GM23338 (cell line): ENCODE measurements around the gene GCN1. TPM values are rescaled to one million over a fixed set of nuclear protein-coding genes. Genes with fewer than 3 reads are reported as not detected.
A peak's percentile ranks its signal among the peaks of the same experiment; 100 is the strongest.

Experiments
- ATAC-seq: fragments of 200-7000 bp; cut with Tn5 transposase; 3 replicates; pipeline ENCODE4 v1.9.1; 2020
- DNase-seq: peaks from one replicate; pipeline ENCODE4 v3.0.0-alpha.2; 2015; ENCODE audit warnings: low spot score
- H2AFZ ChIP-seq: fragments of 200-600 bp; sonication (generic); 2 replicates; pipeline ENCODE4 v1.8.0; 2016; ENCODE audit warnings: antibody characterized with exemption, mild to moderate bottlenecking, moderate library complexity
- H3F3A ChIP-seq: fragments of 200-600 bp; sonication (generic); replicated peaks from 2 replicates; pipeline ENCODE4 v1.8.0; 2017; ENCODE audit warnings: antibody characterized with exemption, mixed run types, low read depth
- H3K27ac ChIP-seq: fragments of 200-600 bp; sonication (generic); 2 replicates; pipeline ENCODE4 v1.6.1; 2016; ENCODE audit warnings: low read depth
- H3K27me3 ChIP-seq: fragments of 200-600 bp; sonication (generic); 2 replicates; pipeline ENCODE4 v1.8.0; 2016; ENCODE audit warnings: mild to moderate bottlenecking, mixed run types, moderate library complexity; ENCODE audit not compliant: insufficient read depth
- H3K36me3 ChIP-seq: fragments of 200-600 bp; sonication (generic); 2 replicates; pipeline ENCODE4 v1.8.0; 2016; ENCODE audit warnings: mild to moderate bottlenecking; ENCODE audit not compliant: insufficient read depth
- H3K4me1 ChIP-seq: fragments of 200-600 bp; sonication (generic); 2 replicates; pipeline ENCODE4 v1.8.0; 2016; ENCODE audit warnings: mild to moderate bottlenecking, moderate library complexity; ENCODE audit not compliant: insufficient read depth
- H3K4me2 ChIP-seq: fragments of 200-600 bp; sonication (generic); 2 replicates; pipeline ENCODE4 v1.7.1; 2017; ENCODE audit warnings: mixed run types
- H3K4me3 ChIP-seq: fragments of 200-600 bp; sonication (generic); 2 replicates; pipeline ENCODE4 v1.6.1; 2016; ENCODE audit warnings: mixed run types
- H3K79me2 ChIP-seq: fragments of 200-600 bp; sonication (generic); replicated peaks from 2 replicates; pipeline ENCODE4 v1.8.0; 2017; ENCODE audit warnings: mild to moderate bottlenecking; ENCODE audit not compliant: insufficient read depth
- H3K9me2 ChIP-seq: fragments of 200-600 bp; sonication (generic); 2 replicates; pipeline ENCODE4 v1.8.0; 2017; ENCODE audit not compliant: insufficient read depth
- H4K20me1 ChIP-seq: fragments of 200-600 bp; sonication (generic); replicated peaks from 2 replicates; pipeline ENCODE4 v1.8.0; 2017; ENCODE audit warnings: mild to moderate bottlenecking; ENCODE audit not compliant: insufficient read depth
- H3K27ac Mint-ChIP-seq: 2 replicates; pipeline ENCODE4 v1.8.0; 2020; ENCODE audit warnings: inconsistent platforms, mild to moderate bottlenecking, moderate library complexity, mixed read lengths
- H3K27me3 Mint-ChIP-seq: 3 replicates; pipeline ENCODE4 v1.8.0; 2022; ENCODE audit warnings: low read depth, mild to moderate bottlenecking, moderate library complexity, mixed read lengths, inconsistent platforms; ENCODE audit not compliant: insufficient read depth, poor library complexity
- H3K36me3 Mint-ChIP-seq: 3 replicates; pipeline ENCODE4 v1.8.0; 2021; ENCODE audit warnings: low read depth, mild to moderate bottlenecking, inconsistent platforms, moderate library complexity, mixed read lengths
- H3K4me1 Mint-ChIP-seq: 3 replicates; pipeline ENCODE4 v1.8.0; 2020; ENCODE audit warnings: mild to moderate bottlenecking, inconsistent platforms, mixed read lengths
- H3K4me3 Mint-ChIP-seq: 3 replicates; pipeline ENCODE4 v1.8.0; 2021; ENCODE audit warnings: moderate library complexity, mild to moderate bottlenecking, inconsistent platforms, mixed read lengths
- H3K9me3 Mint-ChIP-seq: 3 replicates; pipeline ENCODE4 v1.8.0; 2020; ENCODE audit warnings: moderate library complexity, mild to moderate bottlenecking, inconsistent platforms, mixed read lengths
- CREB1 ChIP-seq: fragments of 250-450 bp; sonication (Bioruptor Pico); IDR thresholded peaks from 2 replicates; pipeline ENCODE4 v1.5.0; 2020; ENCODE audit warnings: low read depth, mild to moderate bottlenecking, moderate library complexity
- CTCF ChIP-seq, 2 experiments: fragments of 200-600 bp in 1 of 2; sonication (generic) in 1 of 2; conservative IDR thresholded peaks; 2 replicates each; pipeline versions ENCODE4 v1.5.1 to v1.6.1; 2016 to 2017; ENCODE audit warnings: antibody characterized with exemption in 2 of 2, low read depth in 2 of 2, mild to moderate bottlenecking in 2 of 2, moderate library complexity in 1 of 2
- ETS1 ChIP-seq: IDR thresholded peaks from 2 replicates; pipeline ENCODE4 v1.6.1; 2016; ENCODE audit warnings: antibody characterized with exemption
- EZH2 ChIP-seq: fragments of 200-600 bp; sonication (generic); IDR thresholded peaks from one replicate; pipeline ENCODE4 v1.8.0; 2017; ENCODE audit warnings: antibody characterized with exemption, mild to moderate bottlenecking, low read depth; ENCODE audit not compliant: unreplicated experiment
- EZH2phosphoT487 ChIP-seq: fragments of 200-600 bp; sonication (generic); IDR thresholded peaks from one replicate; pipeline ENCODE4 v1.8.1; 2018; ENCODE audit warnings: antibody characterized with exemption; ENCODE audit not compliant: unreplicated experiment
- JUNB ChIP-seq: IDR thresholded peaks from one replicate; pipeline ENCODE4 v1.6.1; 2016; ENCODE audit warnings: antibody characterized with exemption; ENCODE audit not compliant: unreplicated experiment
- NANOG ChIP-seq: IDR thresholded peaks from 2 replicates; pipeline ENCODE4 v1.6.1; 2016; ENCODE audit warnings: antibody characterized with exemption, borderline replicate concordance
- POLR2AphosphoS5 ChIP-seq: IDR thresholded peaks from 2 replicates; pipeline ENCODE4 v1.6.1; 2016; ENCODE audit warnings: antibody characterized with exemption, low read depth
- REST ChIP-seq: IDR thresholded peaks from one replicate; pipeline ENCODE4 v1.6.1; 2018; ENCODE audit warnings: antibody characterized with exemption; ENCODE audit not compliant: unreplicated experiment
- STAT1 ChIP-seq: IDR thresholded peaks from one replicate; pipeline ENCODE4 v1.6.1; 2016; ENCODE audit warnings: antibody characterized with exemption; ENCODE audit not compliant: unreplicated experiment
- ZNF331 ChIP-seq: fragments of 250-450 bp; sonication (Bioruptor Pico); IDR thresholded peaks from 2 replicates; pipeline ENCODE4 v1.5.0; 2020; ENCODE audit warnings: low read depth, mild to moderate bottlenecking, moderate library complexity
- polyA plus RNA-seq: library from polyadenylated mRNA; unstranded; fragments of >200 nt; fragmentation: Nextera tagmentation; extraction: Ambion mirVana; gene quantifications from 2 replicates; pipeline ENCODE4 v1.2.1, GENCODE V29; 2016
- total RNA-seq: library from RNA; depleted of rRNA; stranded (reverse); fragments of >200 nt; shearing (Covaris generic); gene quantifications from 2 replicates; pipeline ENCODE4 v1.2.3, GENCODE V29; 2014

The GCN1 gene
- total and polyA plus RNA-seq, 2 experiments from 2014 or later: 18.0 to 177 TPM

GRCh38 chr12:120167529-120168095 is 26.9 kb downstream of the GCN1 start (continued):
- no peak for TF ChIP-seq STAT1
- TF ChIP-seq ETS1: no peak
- no peak for TF ChIP-seq ZNF331
- TF ChIP-seq CREB1: no peak
- TF ChIP-seq CTCF (conservative IDR thresholded peaks at IDR 0.05; ENCODE audit: low read depth in 2 of 2): no peak
- TF ChIP-seq EZH2: no peak
- no peak for TF ChIP-seq POLR2AphosphoS5
- no peak for TF ChIP-seq JUNB

DNA sequence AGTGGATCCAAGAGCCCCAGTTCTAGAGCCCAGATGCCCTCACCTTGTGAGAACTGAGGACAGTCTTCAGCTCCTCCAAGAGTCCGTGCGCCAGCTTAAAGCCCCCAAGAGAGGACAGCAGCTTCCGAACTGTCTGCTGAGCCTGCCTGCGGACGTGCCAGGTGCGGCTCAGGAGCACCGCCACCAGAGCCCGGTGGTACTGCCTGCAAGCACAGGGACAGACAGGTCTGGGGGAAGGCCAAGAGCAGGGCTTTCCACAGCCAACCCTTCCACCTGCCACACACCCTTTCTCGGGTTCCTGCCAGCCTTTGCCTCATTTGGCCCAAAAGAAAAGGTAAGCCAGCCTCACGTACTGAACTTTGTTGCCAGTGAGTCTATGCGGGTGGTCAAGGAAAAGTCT is 30.2 kb downstream of the GCN1 start:
- Mint-ChIP-seq H3K27me3 (no peaks in the 10 kb centered on the region), H3K4me3 (no peak overlapping the region), H3K9me3 (no peaks in the 10 kb centered on the region), H3K4me1 (no peaks in the 10 kb centered on the region), H3K27ac (no peak overlapping the region; the same call in 1 of the 2 replicates), H3K36me3 (peaks cover 70% of the 10 kb centered on the region)
- no peaks in the 10 kb centered on the region for H3K27me3 ChIP-seq
- H3K27ac ChIP-seq: no peak overlapping the region
- H3K36me3 ChIP-seq: peaks cover 63% of the 10 kb centered on the region
- no peaks in the 10 kb centered on the region; the same call in 1 of the 2 replicates for H3F3A ChIP-seq
- no peaks in the 10 kb centered on the region for H3K9me2 ChIP-seq
- TF ChIP-seq ZNF331: no peak
- TF ChIP-seq ETS1: no peak
- TF ChIP-seq NANOG: no peak
- TF ChIP-seq EZH2: no peak
- no peak for TF ChIP-seq REST
- no peak for TF ChIP-seq EZH2phosphoT487
- no peak for DNase-seq
- H2AFZ ChIP-seq: no peak overlapping the region
- H3K79me2 ChIP-seq: 0 out of 2 replicates have a peak, but pooled peaks cover 4% of the 10 kb centered on the region
- H3K4me1 ChIP-seq: no peaks in the 10 kb centered on the region
- peak; percentile 49; the same call in 2 of the 3 replicates for ATAC-seq
- H3K4me2 ChIP-seq: no peak overlapping the region
- H4K20me1 ChIP-seq: peaks cover 11% of the 10 kb centered on the region
- H3K4me3 ChIP-seq: no peak overlapping the region
